GM13976 (cell line): ENCODE data around the gene DNAH14.
"Not testable (repeated sequence)": the region's sequence is repeated elsewhere in the genome, so short reads cannot be mapped to it uniquely, and the experiment has no call there.

Experiments
- DNase-seq: peaks from one replicate; pipeline ENCODE4 v3.0.0; 2012; ENCODE audit warnings: low spot score
- CTCF ChIP-seq: IDR thresholded peaks from 2 replicates; pipeline ENCODE4 v1.5.1; 2012; ENCODE audit warnings: borderline replicate concordance, mild to moderate bottlenecking; ENCODE audit not compliant: insufficient read depth; ENCODE audit errors: extremely low read depth, missing control alignments, control extremely low read depth
- in situ Hi-C: fragments of 300-500 bp; cut with MboI; formaldehyde crosslinking; loops from one replicate; pipeline ENCODE4 v1.12.0; 2022; ENCODE audit warnings: low sequenced_read_pairs, mixed read lengths, inconsistent platforms; ENCODE audit not compliant: unreplicated experiment

The DNAH14 gene

GRCh38 chr1:224929335-224930237, at the start of gene DNAH14:
TSS of gene DNAH14 (plus strand) at chr1:224929675. CDS start at chr1:224952703, 23,028 bp downstream.
- TF ChIP-seq CTCF = no peak
- in situ Hi-C loops = no loop called here
- DNase-seq = peak; percentile 55

- TF ChIP-seq CTCF = no peak
- DNase-seq = no peak
- in situ Hi-C loops = no loop called here
Measured at GRCh38 chr1:224880593-224881307, 48.7 kb upstream of the DNAH14 start.

- DNase-seq, in situ Hi-C loops: not testable (repeated sequence)
Measured at GRCh38 chr1:224881308-224881692, 48.2 kb upstream of the DNAH14 start.

DNA sequence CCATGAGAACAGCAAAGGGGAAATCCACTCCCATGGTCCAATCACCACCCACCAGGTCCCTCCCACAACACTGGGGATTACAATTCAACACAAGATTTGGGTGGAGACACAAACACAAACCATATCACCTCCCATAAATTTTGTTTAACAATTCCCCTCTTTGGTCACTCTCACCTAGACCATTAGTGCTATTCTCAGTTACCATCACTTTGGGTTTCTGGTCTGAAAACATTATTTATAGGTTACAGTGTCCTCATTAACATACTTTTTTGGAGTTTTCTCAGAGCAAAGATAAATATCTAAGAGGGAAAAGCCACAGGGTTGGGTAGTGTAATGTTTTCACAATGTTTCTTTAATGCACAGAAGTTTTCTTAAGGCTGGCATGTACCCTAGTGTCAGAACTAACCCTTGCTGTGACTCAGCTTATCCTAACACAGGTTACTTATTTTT, 47.7 kb upstream of the DNAH14 start:
- no peak for DNase-seq

DNA sequence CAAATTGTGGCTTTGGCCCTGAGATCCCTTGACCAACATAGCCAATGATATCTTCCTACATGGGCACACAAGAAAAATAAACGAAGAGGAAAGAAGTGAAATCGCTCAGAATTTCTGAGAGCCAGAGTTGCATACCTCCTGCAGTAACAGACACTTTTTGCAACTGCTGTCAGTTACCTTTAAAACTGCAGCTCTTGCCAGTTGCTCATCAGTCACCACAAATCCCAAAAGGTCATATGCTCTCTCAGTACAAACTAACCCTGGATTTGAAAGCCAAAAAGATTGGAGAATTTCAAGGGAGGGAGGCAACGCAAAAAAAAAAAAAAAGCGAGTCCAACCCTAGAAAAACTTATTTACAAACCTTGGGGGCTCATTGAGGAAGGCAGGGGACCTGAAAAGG, 47.2 kb upstream of the DNAH14 start:
- in situ Hi-C loops = no loop called here
- no peak for DNase-seq
- no peak for TF ChIP-seq CTCF

More for the DNA sequence above, 47.7 kb upstream of the DNAH14 start:
- no peak for TF ChIP-seq CTCF
- in situ Hi-C loops = no loop called here

- no peak for DNase-seq
- TF ChIP-seq CTCF = no peak
- in situ Hi-C loops = no loop called here
Measured at GRCh38 chr1:224883091-224883490, 46.4 kb upstream of the DNAH14 start.

- no peak for TF ChIP-seq CTCF
- no peak for DNase-seq
- in situ Hi-C loops = no loop called here
Measured at GRCh38 chr1:224884361-224884801, 45.1 kb upstream of the DNAH14 start.

- in situ Hi-C loops = not testable (repeated sequence)
Measured at GRCh38 chr1:224885376-224885775, 44.1 kb upstream of the DNAH14 start.

More at GRCh38 chr1:224885376-224885775, 44.1 kb upstream of the DNAH14 start:
- not testable (repeated sequence) for DNase-seq
